MM.1S (cell line): ENCODE results near the gene NDUFS7.

Source experiments
- DNase-seq: peaks from one replicate; pipeline ENCODE4 v3.0.0-alpha.2; 2015
- H2AFZ ChIP-seq: fragments of 300-600 bp; sonication (generic); 2 replicates; pipeline ENCODE4 v1.6.0; 2016; ENCODE audit warnings: antibody characterized with exemption, low read length
- H3F3A ChIP-seq: fragments of 300-600 bp; sonication (generic); 2 replicates; pipeline ENCODE4 v1.6.1; 2016; ENCODE audit warnings: mild to moderate bottlenecking, antibody characterized with exemption, low read length, moderate library complexity, mixed read lengths; ENCODE audit not compliant: insufficient read depth
- H3K27ac ChIP-seq: fragments of 300-600 bp; sonication (generic); 2 replicates; pipeline ENCODE4 v1.5.1; 2016; ENCODE audit warnings: mild to moderate bottlenecking, low read length
- H3K27me3 ChIP-seq: fragments of 300-600 bp; sonication (generic); replicated peaks from 2 replicates; pipeline ENCODE4 v1.6.0; 2016; ENCODE audit warnings: low read length; ENCODE audit not compliant: insufficient read depth
- H3K36me3 ChIP-seq: fragments of 300-600 bp; sonication (generic); replicated peaks from 2 replicates; pipeline ENCODE4 v1.6.1; 2016; ENCODE audit warnings: mild to moderate bottlenecking, low read length, mixed read lengths; ENCODE audit not compliant: insufficient read depth
- H3K4me1 ChIP-seq: fragments of 300-600 bp; sonication (generic); 2 replicates; pipeline ENCODE4 v1.6.1; 2016; ENCODE audit warnings: low read length, mixed read lengths
- H3K4me2 ChIP-seq: fragments of 300-600 bp; sonication (generic); 2 replicates; pipeline ENCODE4 v1.6.0; 2016; ENCODE audit warnings: low read depth, low read length
- H3K4me3 ChIP-seq: fragments of 300-600 bp; sonication (generic); 2 replicates; pipeline ENCODE4 v1.5.1; 2016; ENCODE audit warnings: low read length, mixed read lengths
- H3K79me2 ChIP-seq: fragments of 300-600 bp; sonication (generic); 2 replicates; pipeline ENCODE4 v1.6.1; 2016; ENCODE audit warnings: mixed run types, low read length, mixed read lengths
- H3K9ac ChIP-seq: fragments of 300-600 bp; sonication (generic); 2 replicates; pipeline ENCODE4 v1.6.1; 2016; ENCODE audit warnings: low read length, mixed read lengths
- H3K9me2 ChIP-seq: fragments of 300-600 bp; sonication (generic); replicated peaks from 2 replicates; pipeline ENCODE4 v1.6.1; 2016; ENCODE audit warnings: mild to moderate bottlenecking, low read length, mixed read lengths; ENCODE audit not compliant: insufficient read depth
- H3K9me3 ChIP-seq: fragments of 300-600 bp; sonication (generic); replicated peaks from 2 replicates; pipeline ENCODE4 v1.6.1; 2016; ENCODE audit warnings: mild to moderate bottlenecking, low read length, mixed read lengths; ENCODE audit not compliant: insufficient read depth
- H4K20me1 ChIP-seq: fragments of 300-600 bp; sonication (generic); 2 replicates; pipeline ENCODE4 v1.6.1; 2016; ENCODE audit warnings: mild to moderate bottlenecking, low read length, moderate library complexity, mixed read lengths; ENCODE audit not compliant: insufficient read depth
- EZH2 ChIP-seq: fragments of 300-600 bp; sonication (generic); optimal IDR thresholded peaks from 2 replicates; pipeline ENCODE3; 2017; ENCODE audit warnings: low read depth, mild to moderate bottlenecking, antibody characterized with exemption, low read length, mixed read lengths
- EZH2phosphoT487 ChIP-seq: fragments of 300-600 bp; sonication (generic); IDR thresholded peaks from 2 replicates; pipeline ENCODE4 v1.6.1; 2018; ENCODE audit warnings: antibody characterized with exemption, low read length
- TF ChIP-seq, protein P1 (sequence below): fragments of 300-600 bp; sonication (generic); IDR thresholded peaks from 2 replicates; pipeline ENCODE4 v1.5.1; 2016; ENCODE audit warnings: antibody characterized with exemption, low read length, mixed read lengths

The NDUFS7 gene

DNA sequence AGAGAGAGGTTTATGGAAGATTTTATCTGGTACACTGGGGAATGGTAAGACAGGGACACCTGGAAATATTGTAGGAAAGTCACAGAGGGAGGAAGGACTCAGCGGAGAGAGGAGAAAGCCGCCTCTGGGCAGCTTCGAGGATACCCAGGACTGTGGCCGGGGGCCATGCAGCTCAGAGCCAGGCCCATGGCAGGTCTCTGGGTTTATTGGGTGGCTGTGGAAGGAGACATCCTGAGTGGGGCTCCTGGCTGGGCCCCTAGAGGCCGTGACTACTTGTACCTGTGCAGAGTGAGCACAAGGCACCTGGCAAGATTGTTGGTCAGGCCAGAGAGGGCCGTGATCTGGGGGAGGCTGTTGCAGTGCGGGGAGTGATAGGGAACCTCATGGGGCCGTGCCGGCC, 27.1 kb downstream of the NDUFS7 start:
- TF ChIP-seq, protein P1, sequence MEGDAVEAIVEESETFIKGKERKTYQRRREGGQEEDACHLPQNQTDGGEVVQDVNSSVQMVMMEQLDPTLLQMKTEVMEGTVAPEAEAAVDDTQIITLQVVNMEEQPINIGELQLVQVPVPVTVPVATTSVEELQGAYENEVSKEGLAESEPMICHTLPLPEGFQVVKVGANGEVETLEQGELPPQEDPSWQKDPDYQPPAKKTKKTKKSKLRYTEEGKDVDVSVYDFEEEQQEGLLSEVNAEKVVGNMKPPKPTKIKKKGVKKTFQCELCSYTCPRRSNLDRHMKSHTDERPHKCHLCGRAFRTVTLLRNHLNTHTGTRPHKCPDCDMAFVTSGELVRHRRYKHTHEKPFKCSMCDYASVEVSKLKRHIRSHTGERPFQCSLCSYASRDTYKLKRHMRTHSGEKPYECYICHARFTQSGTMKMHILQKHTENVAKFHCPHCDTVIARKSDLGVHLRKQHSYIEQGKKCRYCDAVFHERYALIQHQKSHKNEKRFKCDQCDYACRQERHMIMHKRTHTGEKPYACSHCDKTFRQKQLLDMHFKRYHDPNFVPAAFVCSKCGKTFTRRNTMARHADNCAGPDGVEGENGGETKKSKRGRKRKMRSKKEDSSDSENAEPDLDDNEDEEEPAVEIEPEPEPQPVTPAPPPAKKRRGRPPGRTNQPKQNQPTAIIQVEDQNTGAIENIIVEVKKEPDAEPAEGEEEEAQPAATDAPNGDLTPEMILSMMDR, result no peak
- TF ChIP-seq EZH2 (no peak), EZH2phosphoT487 (no peak)
- Histone ChIP-seq H3K27ac (no peak overlapping the region), H3K4me3 (no peak overlapping the region), H3K27me3 (no peaks in the 10 kb centered on the region), H3K9me3 (no peaks in the 10 kb centered on the region), H3K79me2 (peaks cover 80% of the 10 kb centered on the region), H3K9ac (no peak overlapping the region), H3K4me1 (peaks cover 52% of the 10 kb centered on the region), H3F3A (peaks cover 31% of the 10 kb centered on the region), H2AFZ (no peak overlapping the region), H3K4me2 (no peak overlapping the region), H3K9me2 (no peaks in the 10 kb centered on the region), H3K36me3 (peaks cover 13% of the 10 kb centered on the region; the same call in 1 of the 2 replicates), H4K20me1 (peaks cover 67% of the 10 kb centered on the region)
- DNase-seq, result no peak

DNA sequence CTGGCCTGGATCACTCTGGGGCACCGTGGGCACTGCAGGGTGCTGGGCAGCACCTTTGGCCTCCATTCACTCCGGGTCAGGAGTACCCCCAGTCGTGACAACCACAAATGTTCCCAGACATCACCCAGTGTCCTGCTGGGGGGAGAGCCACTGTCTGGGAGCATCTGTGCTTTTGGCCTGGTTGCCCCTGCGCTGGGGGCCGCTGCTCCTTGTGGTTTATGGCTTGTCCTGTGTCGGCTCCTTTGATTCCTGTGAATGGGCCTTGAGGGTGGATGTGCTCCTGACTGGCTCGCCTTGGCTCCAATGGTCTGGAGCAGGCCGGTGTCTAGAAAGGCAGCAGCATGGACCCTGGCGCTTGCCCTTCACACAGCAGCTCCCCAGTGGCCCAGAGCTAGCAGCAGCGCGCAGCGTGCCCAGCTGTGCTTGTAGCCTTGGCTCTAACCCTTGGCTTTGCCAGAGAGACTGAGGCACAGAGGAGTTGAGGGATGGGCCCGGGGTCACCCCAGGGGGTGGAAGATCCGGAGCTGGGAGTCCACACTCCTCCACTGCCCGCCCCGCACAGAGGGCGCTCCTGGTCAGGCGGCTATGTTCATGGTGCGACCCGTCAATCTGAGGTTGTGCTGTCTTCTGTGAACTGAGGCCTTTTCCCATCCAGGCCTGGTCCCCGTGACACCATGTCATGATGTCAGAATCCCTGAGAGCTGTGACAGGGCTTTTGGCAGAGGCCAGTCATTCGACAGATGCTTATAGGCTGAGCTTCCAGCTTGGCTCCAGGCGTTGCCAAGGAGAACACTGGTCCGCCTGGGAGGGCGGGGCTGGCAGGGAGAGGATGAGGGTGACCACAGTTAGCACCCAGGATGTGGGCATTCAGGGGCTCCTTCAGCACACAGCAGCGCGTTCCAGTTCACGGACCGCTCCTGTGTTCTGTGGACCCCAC, 27.8 kb downstream of the NDUFS7 start:
- no peak for DNase-seq
- Histone ChIP-seq H3K4me3 (no peak overlapping the region), H3K9ac (no peak overlapping the region), H3F3A (peaks cover 29% of the 10 kb centered on the region), H3K27me3 (no peaks in the 10 kb centered on the region), H3K36me3 (peaks cover 18% of the 10 kb centered on the region; the same call in 1 of the 2 replicates), H3K9me2 (no peaks in the 10 kb centered on the region), H3K79me2 (peaks cover 87% of the 10 kb centered on the region), H2AFZ (no peak overlapping the region), H3K9me3 (no peaks in the 10 kb centered on the region), H3K27ac (no peak overlapping the region), H3K4me1 (peaks cover 49% of the 10 kb centered on the region), H3K4me2 (no peak overlapping the region), H4K20me1 (peaks cover 75% of the 10 kb centered on the region)
- TF ChIP-seq EZH2phosphoT487 (no peak), EZH2 (no peak)
- TF ChIP-seq, protein P1, result no peak

DNA sequence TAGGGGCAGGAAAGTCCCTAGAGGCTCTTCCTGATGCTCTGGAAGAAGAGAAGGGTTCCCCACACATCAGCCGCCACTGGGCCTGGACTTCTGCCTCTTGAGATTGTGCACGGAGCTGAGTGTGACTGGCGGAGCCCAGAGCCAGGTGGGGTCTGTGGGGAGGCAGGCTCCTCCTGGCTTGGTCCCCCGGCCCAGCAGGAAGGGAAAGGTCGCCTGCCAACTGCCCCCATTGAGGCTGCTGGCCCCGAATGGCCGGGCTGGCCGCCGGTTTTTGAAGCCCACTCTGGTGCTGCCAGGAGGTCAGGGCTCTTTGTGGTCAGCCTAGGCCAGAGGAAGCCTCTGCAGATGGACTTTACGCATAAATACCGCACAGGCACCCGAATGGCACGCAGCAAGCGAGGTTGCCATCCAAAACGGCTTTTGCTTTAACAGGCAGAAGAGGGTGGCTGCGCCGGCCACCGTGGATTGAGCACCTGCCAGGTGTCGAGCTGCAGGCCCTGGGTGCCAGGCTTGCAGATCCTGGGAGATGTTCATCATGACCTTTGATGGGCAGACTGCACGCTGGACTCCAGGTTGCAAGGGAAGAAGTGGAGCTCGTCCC, 28.7 kb downstream of the NDUFS7 start:
- Histone ChIP-seq H3K4me3 (no peak overlapping the region), H4K20me1 (peaks cover 84% of the 10 kb centered on the region), H3K27ac (no peak overlapping the region), H3K9me3 (no peaks in the 10 kb centered on the region), H2AFZ (no peak overlapping the region), H3K27me3 (no peaks in the 10 kb centered on the region), H3K79me2 (peaks cover 96% of the 10 kb centered on the region), H3K9ac (no peak overlapping the region), H3F3A (peaks cover 25% of the 10 kb centered on the region), H3K36me3 (peaks cover 18% of the 10 kb centered on the region; the same call in 1 of the 2 replicates), H3K4me1 (peaks cover 49% of the 10 kb centered on the region), H3K4me2 (peak overlapping the region; percentile 19; the same call in 1 of the 2 replicates), H3K9me2 (no peaks in the 10 kb centered on the region)
- TF ChIP-seq, protein P1, result no peak
- TF ChIP-seq EZH2 (no peak), EZH2phosphoT487 (no peak)
- no peak for DNase-seq
